OCI-LY1 (cell line): ENCODE data around the gene DISP2.

Source experiments
- H2AFZ ChIP-seq: fragments of 200-600 bp; sonication (generic), shearing (Covaris generic); 2 replicates; pipeline ENCODE4 v1.6.0; 2014; ENCODE audit warnings: antibody characterized with exemption, mild to moderate bottlenecking, low read length
- H3F3A ChIP-seq: fragments of 200-600 bp; sonication (generic), shearing (Covaris generic); 2 replicates; pipeline ENCODE4 v1.6.0; 2014; ENCODE audit warnings: mild to moderate bottlenecking, antibody characterized with exemption, low read length, moderate library complexity; ENCODE audit not compliant: insufficient read depth
- H3K27ac ChIP-seq: fragments of 200-600 bp; sonication (generic); 2 replicates; pipeline ENCODE4 v1.5.1; 2014; ENCODE audit warnings: low read length, mixed run types, mild to moderate bottlenecking, low read depth; ENCODE audit not compliant: poor library complexity, severe bottlenecking
- H3K27me3 ChIP-seq: fragments of 200-600 bp; sonication (generic); 2 replicates; pipeline ENCODE4 v1.6.0; 2014; ENCODE audit warnings: antibody characterized with exemption, mild to moderate bottlenecking, low read length, moderate library complexity; ENCODE audit not compliant: insufficient read depth
- H3K36me3 ChIP-seq: fragments of 200-600 bp; sonication (generic); 2 replicates; pipeline ENCODE4 v1.6.1; 2014; ENCODE audit warnings: mild to moderate bottlenecking, antibody characterized with exemption, low read length, moderate library complexity, mixed read lengths; ENCODE audit not compliant: insufficient read depth
- H3K4me1 ChIP-seq: fragments of 200-600 bp; sonication (generic); 2 replicates; pipeline ENCODE4 v1.5.1; 2014; ENCODE audit warnings: mild to moderate bottlenecking, low read length, moderate library complexity; ENCODE audit not compliant: insufficient read depth, severe bottlenecking
- H3K4me2 ChIP-seq: fragments of 200-600 bp; sonication (generic), shearing (Covaris generic); 2 replicates; pipeline ENCODE4 v1.6.1; 2014; ENCODE audit warnings: low read length
- H3K4me3 ChIP-seq: fragments of 200-600 bp; sonication (generic); 2 replicates; pipeline ENCODE4 v1.5.1; 2014; ENCODE audit warnings: low read length, low read depth, mild to moderate bottlenecking, mixed read lengths; ENCODE audit not compliant: poor library complexity, severe bottlenecking
- H3K79me2 ChIP-seq: fragments of 200-600 bp; shearing (Covaris generic); 2 replicates; pipeline ENCODE4 v1.6.1; 2016; ENCODE audit warnings: mixed run types, low read length, mixed read lengths; ENCODE audit not compliant: insufficient read depth
- H3K9ac ChIP-seq: fragments of 200-600 bp; sonication (generic), shearing (Covaris generic); 2 replicates; pipeline ENCODE4 v1.6.1; 2014; ENCODE audit warnings: mild to moderate bottlenecking, low read length, mixed read lengths
- H3K9me2 ChIP-seq: fragments of 200-600 bp; sonication (generic), shearing (Covaris generic); 2 replicates; pipeline ENCODE4 v1.6.1; 2014; ENCODE audit warnings: low read depth, mild to moderate bottlenecking, low read length, mixed read lengths
- H3K9me3 ChIP-seq: fragments of 200-600 bp; shearing (Covaris generic); 2 replicates; pipeline ENCODE4 v1.6.1; 2014; ENCODE audit warnings: low read length, mixed read lengths
- H4K20me1 ChIP-seq: fragments of 200-600 bp; sonication (generic), shearing (Covaris generic); 2 replicates; pipeline ENCODE4 v1.6.0; 2016; ENCODE audit warnings: mild to moderate bottlenecking, low read length; ENCODE audit not compliant: insufficient read depth
- EZH2 ChIP-seq: fragments of 200-600 bp; sonication (generic), shearing (Covaris generic); IDR thresholded peaks from 2 replicates; pipeline ENCODE4 v1.8.0; 2017; ENCODE audit warnings: borderline replicate concordance, mixed run types, mild to moderate bottlenecking, antibody characterized with exemption, low read length, moderate library complexity, mixed read lengths
- TF ChIP-seq, protein P1 (sequence below): fragments of 200-600 bp; sonication (generic), shearing (Covaris generic); IDR thresholded peaks from 2 replicates; pipeline ENCODE4 v1.5.1; 2017; ENCODE audit warnings: mild to moderate bottlenecking, antibody characterized with exemption, low read length, moderate library complexity, mixed read lengths

DISP2 gene

GRCh38 chr15:40414816-40415215, 56.8 kb downstream of the DISP2 start:
- H3K27ac ChIP-seq = no peak overlapping the region
- H3K4me1 ChIP-seq = no peaks in the 10 kb centered on the region
- H3K9me3 ChIP-seq = no peaks in the 10 kb centered on the region
- no peak overlapping the region for H3K9ac ChIP-seq
- H3K4me3 ChIP-seq = no peak overlapping the region
- H3K36me3 ChIP-seq = peaks cover 78% of the 10 kb centered on the region
- H2AFZ ChIP-seq = no peak overlapping the region
- no peak for TF ChIP-seq EZH2
- TF ChIP-seq, protein P1, sequence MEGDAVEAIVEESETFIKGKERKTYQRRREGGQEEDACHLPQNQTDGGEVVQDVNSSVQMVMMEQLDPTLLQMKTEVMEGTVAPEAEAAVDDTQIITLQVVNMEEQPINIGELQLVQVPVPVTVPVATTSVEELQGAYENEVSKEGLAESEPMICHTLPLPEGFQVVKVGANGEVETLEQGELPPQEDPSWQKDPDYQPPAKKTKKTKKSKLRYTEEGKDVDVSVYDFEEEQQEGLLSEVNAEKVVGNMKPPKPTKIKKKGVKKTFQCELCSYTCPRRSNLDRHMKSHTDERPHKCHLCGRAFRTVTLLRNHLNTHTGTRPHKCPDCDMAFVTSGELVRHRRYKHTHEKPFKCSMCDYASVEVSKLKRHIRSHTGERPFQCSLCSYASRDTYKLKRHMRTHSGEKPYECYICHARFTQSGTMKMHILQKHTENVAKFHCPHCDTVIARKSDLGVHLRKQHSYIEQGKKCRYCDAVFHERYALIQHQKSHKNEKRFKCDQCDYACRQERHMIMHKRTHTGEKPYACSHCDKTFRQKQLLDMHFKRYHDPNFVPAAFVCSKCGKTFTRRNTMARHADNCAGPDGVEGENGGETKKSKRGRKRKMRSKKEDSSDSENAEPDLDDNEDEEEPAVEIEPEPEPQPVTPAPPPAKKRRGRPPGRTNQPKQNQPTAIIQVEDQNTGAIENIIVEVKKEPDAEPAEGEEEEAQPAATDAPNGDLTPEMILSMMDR = no peak
- H3K4me2 ChIP-seq = no peak overlapping the region
- no peaks in the 10 kb centered on the region for H3K79me2 ChIP-seq
- H3F3A ChIP-seq = no peaks in the 10 kb centered on the region
- no peaks in the 10 kb centered on the region for H4K20me1 ChIP-seq
- H3K9me2 ChIP-seq = no peaks in the 10 kb centered on the region
- no peaks in the 10 kb centered on the region for H3K27me3 ChIP-seq

DNA sequence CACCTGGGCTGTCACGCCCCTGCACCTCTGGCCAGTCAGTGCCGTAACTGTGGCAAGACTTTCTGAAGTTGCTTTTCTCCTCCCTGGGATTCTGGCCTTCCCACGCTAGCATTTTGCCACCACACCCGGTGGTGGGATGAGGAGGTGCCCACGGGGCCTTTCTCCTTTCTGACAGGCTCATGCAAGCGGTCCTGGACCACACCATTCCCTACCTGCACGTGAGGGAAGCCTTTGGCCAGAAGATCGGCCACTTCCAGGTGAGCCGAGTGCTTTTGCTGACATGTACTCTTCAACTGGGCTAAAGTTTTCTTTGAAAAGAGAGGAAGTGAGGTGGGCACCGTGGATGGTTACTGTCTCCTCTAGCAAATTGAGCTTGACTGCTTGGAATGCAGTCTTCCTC, 57.2 kb downstream of the DISP2 start:
- no peaks in the 10 kb centered on the region for H3K4me1 ChIP-seq
- H3K27ac ChIP-seq = no peak overlapping the region
- H3K9ac ChIP-seq = no peak overlapping the region
- TF ChIP-seq, protein P1 = no peak
- no peak for TF ChIP-seq EZH2
- H3F3A ChIP-seq = no peaks in the 10 kb centered on the region
- H3K4me2 ChIP-seq = no peak overlapping the region
- no peak overlapping the region for H3K4me3 ChIP-seq
- no peak overlapping the region for H2AFZ ChIP-seq
- peaks cover 75% of the 10 kb centered on the region for H3K36me3 ChIP-seq
- H3K9me3 ChIP-seq = no peaks in the 10 kb centered on the region
- no peaks in the 10 kb centered on the region for H4K20me1 ChIP-seq
- H3K79me2 ChIP-seq = no peaks in the 10 kb centered on the region
- no peaks in the 10 kb centered on the region for H3K27me3 ChIP-seq
- H3K9me2 ChIP-seq = no peaks in the 10 kb centered on the region

GRCh38 chr15:40416056-40416455, 58.0 kb downstream of the DISP2 start:
- no peaks in the 10 kb centered on the region for H3K27me3 ChIP-seq
- no peaks in the 10 kb centered on the region for H3F3A ChIP-seq
- no peak for TF ChIP-seq EZH2
- TF ChIP-seq, protein P1 = no peak
- H2AFZ ChIP-seq = no peak overlapping the region
- no peaks in the 10 kb centered on the region for H3K4me1 ChIP-seq
- no peaks in the 10 kb centered on the region for H3K9me2 ChIP-seq
- no peak overlapping the region for H3K9ac ChIP-seq
- no peak overlapping the region for H3K4me3 ChIP-seq
- no peak overlapping the region for H3K27ac ChIP-seq
- peaks cover 67% of the 10 kb centered on the region for H3K36me3 ChIP-seq
- H4K20me1 ChIP-seq = no peaks in the 10 kb centered on the region
- no peaks in the 10 kb centered on the region for H3K79me2 ChIP-seq
- H3K9me3 ChIP-seq = no peaks in the 10 kb centered on the region
- H3K4me2 ChIP-seq = no peak overlapping the region
